Heart left ventricle (tissue), 16 donors: Measurements from ENCODE around the gene HOXA1. TPM values are rescaled to one million over a fixed set of nuclear protein-coding genes. Genes with fewer than 3 reads are reported as not detected.

ENCODE experiments used
- ATAC-seq, 4 donors: fragments of 200-7000 bp; cut with Tn5 transposase; one replicate each; pipeline ENCODE4 v1.9.1; 2020 to 2022; ENCODE audit warnings: moderate library complexity in 4 of 4, mild to moderate bottlenecking in 3 of 4, moderate number of reproducible peaks in 1 of 4
- DNase-seq, 5 donors: peaks; one replicate each; pipeline ENCODE4 v3.0.0-alpha.2; 2020
- H3K27ac ChIP-seq, 12 donors: fragments of 200-600 bp; sonication (generic) in 4 of 12; one replicate each; pipeline versions ENCODE4 v1.5.0 to v1.8.0; 2016 to 2022; ENCODE audit warnings: mild to moderate bottlenecking in 2 of 12
- H3K27me3 ChIP-seq, 9 donors: fragments of 200-600 bp; sonication (generic) in 2 of 9; one replicate each; pipeline versions ENCODE4 v1.5.1 to v1.8.0; 2016 to 2022; ENCODE audit warnings: mild to moderate bottlenecking in 3 of 9
- H3K36me3 ChIP-seq, 9 donors: fragments of 200-600 bp; sonication (generic) in 2 of 9; one replicate each; pipeline versions ENCODE4 v1.5.0 to v1.8.0; 2018 to 2022; ENCODE audit warnings: mild to moderate bottlenecking in 2 of 9
- H3K4me1 ChIP-seq, 12 donors: fragments of 200-600 bp; sonication (generic) in 4 of 12; one replicate each; pipeline versions ENCODE4 v1.5.0 to v1.8.0; 2016 to 2022; ENCODE audit warnings: mild to moderate bottlenecking in 3 of 12
- H3K4me3 ChIP-seq, 12 donors: fragments of 200-600 bp; sonication (generic) in 4 of 12; one replicate each; pipeline versions ENCODE4 v1.5.0 to v1.8.0; 2017 to 2022; ENCODE audit warnings: mild to moderate bottlenecking in 9 of 12, moderate library complexity in 4 of 12
- H3K9me3 ChIP-seq, 12 donors: fragments of 200-600 bp; sonication (generic) in 4 of 12; one replicate each; pipeline versions ENCODE4 v1.5.0 to v1.8.0; 2016 to 2022; ENCODE audit warnings: mild to moderate bottlenecking in 1 of 12
- POLR2A ChIP-seq, 2 donors: fragments of 450-650 bp; IDR thresholded peaks; one replicate each; pipeline ENCODE4 v1.6.1; 2017; ENCODE audit warnings: antibody characterized with exemption in 2 of 2, mild to moderate bottlenecking in 2 of 2, moderate library complexity in 2 of 2
- WGBS, 4 donors: extraction: QIAGEN DNeasy Blood & Tissue Kit in 2 of 4; methylation state at CpG; one replicate each; pipeline versions ENCODE4 v1.1.5 to v1.1.7; 2013 to 2018; 5-methylcytosine and 5-hydroxymethylcytosine counted together
- intact Hi-C, 10 donors: fragments of 100-400 bp; cut with DNase I; formaldehyde crosslinking; loops; one replicate each; pipeline versions ENCODE4 v1.11.1 to v1.14.2; 2022
- polyA plus RNA-seq, 2 donors: library from polyadenylated mRNA; stranded (reverse); fragments of 200-250 nt; gene quantifications; one replicate each; pipeline ENCODE4 v1.2.3, GENCODE V29; 2013
- total RNA-seq, 9 donors: library from RNA; depleted of rRNA in 2 of 9; stranded (reverse); fragments of >200 nt in 2 of 9; fragmentation: NEBNext Ultra II Directional in 3 of 9; extraction: Animal tissue kit (Norgen Biotek cat#: 25700) in 3 of 9; gene quantifications; one replicate each; pipeline versions ENCODE4 v1.1.0 to v1.2.4, GENCODE V29; 2016 to 2023
- TF ChIP-seq, protein P1 (sequence below), 12 donors: fragments of 200-600 bp; sonication (generic) in 4 of 12; IDR thresholded peaks; one replicate each; pipeline versions ENCODE4 v1.5.0 to v1.8.0; 2018 to 2022; ENCODE audit warnings: antibody characterized with exemption in 12 of 12, mild to moderate bottlenecking in 5 of 12
- donor health status: ischemic (EF 13 %, LVEDD 7.1; RV severe dilation, severe dysfunction).
- donor health status: healthy with polysubstance abuse.
- donor health status: DM: no; HTN: yes; CAD: no.
- donor health status: DM: no; HTN: no; CAD: no.
- donor health status: ischemic (EF 25% LVEDD 6.9; RV normal size, moderate dysfunction).
- donor health status: ischemic (EF 25% LVEDD 5.7; RV mildly dilated, moderate dysfunction).
- donor health status: healthy.
- donor health status: DM: yes; HTN: yes; CAD: no.
- donor health status: ischemic (EF 35%, LVEDD 5.7; RV mildly dilated, moderate dysfunction).
- donor health status: nonischemic (EF 11% LVEDD 7.7; RV severe dilation, severe dysfunction).
- donor health status: DM: yes; HTN: yes; CAD: no.
- donor health status: PGD.
- donor health status: ischemic (EF 29% LVEDD 5.4; RV normal size, mild dysfunction).
- donor health status: nonischemic (EF 23%, LVEDD 6.1; RV moderate dilation, normal function).

HOXA1 gene
- total and polyA plus RNA-seq, 11 donors: 0.07 to 0.66 (median 0.36) TPM; not detected in 7

DNA sequence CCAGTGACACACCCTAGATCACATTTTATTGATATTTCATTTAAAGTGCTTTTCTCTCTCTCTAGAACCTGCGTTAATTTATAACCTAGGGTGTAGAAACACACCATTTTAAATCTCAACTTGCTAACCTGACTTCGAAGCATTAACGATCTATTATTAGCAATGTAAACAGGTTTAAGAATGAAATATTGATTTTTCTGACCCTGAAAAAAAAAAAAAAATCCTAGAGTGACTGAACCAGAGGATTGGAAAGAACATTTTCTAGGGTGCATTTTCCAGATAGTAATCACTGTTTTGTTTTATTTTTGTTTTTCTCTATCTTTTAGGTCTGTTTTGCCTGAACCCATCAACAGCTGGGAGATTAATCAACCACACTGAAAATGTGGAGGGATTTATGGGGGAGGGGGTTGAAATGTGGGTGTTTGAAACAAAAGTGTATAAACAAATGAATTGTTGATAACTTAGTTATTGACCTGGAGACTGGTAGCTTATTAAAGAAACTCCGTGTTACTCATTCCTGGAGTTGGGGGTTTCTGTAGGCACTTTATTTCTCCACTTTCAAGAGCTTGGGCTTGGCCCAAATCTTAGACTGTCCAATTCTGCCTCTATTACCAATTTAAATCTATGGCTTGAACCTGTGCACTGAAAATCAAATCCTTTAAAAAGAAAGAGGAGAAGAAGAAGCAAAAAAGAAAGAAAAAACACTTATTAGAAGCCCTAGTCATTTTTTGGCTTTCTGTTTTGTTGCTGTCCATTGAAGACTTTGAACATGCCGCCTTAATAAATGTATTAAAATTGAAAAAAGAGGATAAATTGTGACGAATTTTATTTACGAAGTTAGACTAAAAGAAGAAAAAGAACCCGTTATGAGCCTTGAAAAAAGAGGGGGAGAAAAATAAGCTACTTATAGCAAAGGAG is 3.9 kb upstream of the HOXA1 start:
- peaks cover 0 to 42% (median 15%) of the 10 kb centered on the region in 12 donors for H3K4me1 ChIP-seq
- peak overlapping the region in 1 of 12 donors; percentile 93 for H3K27ac ChIP-seq
- intact Hi-C loops: loop anchor here in 1 of 10 donors (5.0 kb wide), 1 partner anchor 33 kb away; the partner anchor contains the start of gene HOXA4
- no peaks in the 10 kb centered on the region for H3K36me3 ChIP-seq
- no peaks in the 10 kb centered on the region for H3K9me3 ChIP-seq
- H3K4me3 ChIP-seq: peak overlapping the region in 2 of 12 donors; percentile 22 to 65
- ATAC-seq (no peak), DNase-seq (no peak)
- TF ChIP-seq POLR2A (IDR thresholded peaks at IDR 0.05): no peak
- TF ChIP-seq, protein P1, sequence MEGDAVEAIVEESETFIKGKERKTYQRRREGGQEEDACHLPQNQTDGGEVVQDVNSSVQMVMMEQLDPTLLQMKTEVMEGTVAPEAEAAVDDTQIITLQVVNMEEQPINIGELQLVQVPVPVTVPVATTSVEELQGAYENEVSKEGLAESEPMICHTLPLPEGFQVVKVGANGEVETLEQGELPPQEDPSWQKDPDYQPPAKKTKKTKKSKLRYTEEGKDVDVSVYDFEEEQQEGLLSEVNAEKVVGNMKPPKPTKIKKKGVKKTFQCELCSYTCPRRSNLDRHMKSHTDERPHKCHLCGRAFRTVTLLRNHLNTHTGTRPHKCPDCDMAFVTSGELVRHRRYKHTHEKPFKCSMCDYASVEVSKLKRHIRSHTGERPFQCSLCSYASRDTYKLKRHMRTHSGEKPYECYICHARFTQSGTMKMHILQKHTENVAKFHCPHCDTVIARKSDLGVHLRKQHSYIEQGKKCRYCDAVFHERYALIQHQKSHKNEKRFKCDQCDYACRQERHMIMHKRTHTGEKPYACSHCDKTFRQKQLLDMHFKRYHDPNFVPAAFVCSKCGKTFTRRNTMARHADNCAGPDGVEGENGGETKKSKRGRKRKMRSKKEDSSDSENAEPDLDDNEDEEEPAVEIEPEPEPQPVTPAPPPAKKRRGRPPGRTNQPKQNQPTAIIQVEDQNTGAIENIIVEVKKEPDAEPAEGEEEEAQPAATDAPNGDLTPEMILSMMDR (IDR thresholded peaks at IDR 0.05): no peak
- WGBS, 4 donors: 32 to 46% (median 39%) methylated on average over 8 of the region's 8 CpGs
- peaks cover 76 to 100% (median 98%) of the 10 kb centered on the region in 9 donors for H3K27me3 ChIP-seq

DNA sequence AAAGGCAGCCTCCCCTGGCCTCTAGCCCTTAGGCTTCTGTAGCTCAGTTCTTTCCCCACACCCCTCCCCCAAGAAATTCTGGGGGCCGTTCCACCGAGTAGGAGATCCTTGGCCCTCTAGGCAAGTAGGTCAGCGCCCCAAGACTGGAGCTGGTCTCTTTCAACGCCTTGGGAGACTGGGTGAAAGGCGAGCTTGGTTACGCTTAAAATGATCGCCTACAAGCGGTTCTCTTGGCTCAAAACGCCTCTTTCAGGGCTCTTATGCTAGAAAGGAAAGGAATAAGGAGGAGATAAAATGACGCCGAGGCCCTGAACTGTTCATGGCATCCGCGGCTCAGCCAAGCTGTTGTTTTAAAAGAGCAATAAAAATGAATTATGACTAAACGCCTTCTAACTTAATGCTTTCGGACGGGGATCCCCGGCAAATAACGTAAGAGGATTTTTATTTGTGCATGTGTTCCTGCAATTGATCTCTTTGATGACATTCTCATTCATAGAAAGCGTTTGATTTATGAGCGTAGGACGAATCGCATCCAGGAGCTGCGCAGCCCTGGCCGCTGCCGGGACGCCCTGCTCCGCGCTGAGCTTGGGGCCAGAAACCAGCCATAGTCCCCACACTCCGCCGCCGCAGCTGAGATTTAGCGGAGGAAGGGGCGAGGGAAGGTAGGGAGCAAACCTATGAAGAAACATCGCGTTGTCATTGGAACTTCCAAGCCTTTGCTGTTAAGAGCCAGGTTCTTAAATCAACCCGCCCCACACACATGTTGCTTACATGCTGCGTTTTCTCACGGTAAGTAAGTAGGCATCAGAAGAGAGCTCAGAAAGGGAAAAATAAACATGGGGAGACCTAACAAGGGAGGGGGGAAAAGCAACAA is 3.0 kb upstream of the HOXA1 start:
- peak overlapping the region in 10 of 12 donors; percentile 3 to 85 (median 26) for H3K4me3 ChIP-seq
- no peaks in the 10 kb centered on the region for H3K36me3 ChIP-seq
- TF ChIP-seq, protein P1 (IDR thresholded peaks at IDR 0.05): no peak
- no peak for TF ChIP-seq POLR2A (IDR thresholded peaks at IDR 0.05)
- H3K27me3 ChIP-seq: peaks cover 73 to 100% (median 98%) of the 10 kb centered on the region in 9 donors
- H3K9me3 ChIP-seq: no peaks in the 10 kb centered on the region
- ATAC-seq (no peak), DNase-seq (no peak)
- WGBS, 4 donors: 7 to 16% (median 11%) methylated on average over 37 to 38 of the region's 38 CpGs
- intact Hi-C loops: loop anchor here in 1 of 10 donors (5.0 kb wide), 1 partner anchor 33 kb away; the partner anchor contains the start of gene HOXA4
- H3K27ac ChIP-seq: peak overlapping the region in 8 of 12 donors; percentile 9 to 93 (median 57)
- peaks cover 0 to 40% (median 15%) of the 10 kb centered on the region in 12 donors for H3K4me1 ChIP-seq

DNA sequence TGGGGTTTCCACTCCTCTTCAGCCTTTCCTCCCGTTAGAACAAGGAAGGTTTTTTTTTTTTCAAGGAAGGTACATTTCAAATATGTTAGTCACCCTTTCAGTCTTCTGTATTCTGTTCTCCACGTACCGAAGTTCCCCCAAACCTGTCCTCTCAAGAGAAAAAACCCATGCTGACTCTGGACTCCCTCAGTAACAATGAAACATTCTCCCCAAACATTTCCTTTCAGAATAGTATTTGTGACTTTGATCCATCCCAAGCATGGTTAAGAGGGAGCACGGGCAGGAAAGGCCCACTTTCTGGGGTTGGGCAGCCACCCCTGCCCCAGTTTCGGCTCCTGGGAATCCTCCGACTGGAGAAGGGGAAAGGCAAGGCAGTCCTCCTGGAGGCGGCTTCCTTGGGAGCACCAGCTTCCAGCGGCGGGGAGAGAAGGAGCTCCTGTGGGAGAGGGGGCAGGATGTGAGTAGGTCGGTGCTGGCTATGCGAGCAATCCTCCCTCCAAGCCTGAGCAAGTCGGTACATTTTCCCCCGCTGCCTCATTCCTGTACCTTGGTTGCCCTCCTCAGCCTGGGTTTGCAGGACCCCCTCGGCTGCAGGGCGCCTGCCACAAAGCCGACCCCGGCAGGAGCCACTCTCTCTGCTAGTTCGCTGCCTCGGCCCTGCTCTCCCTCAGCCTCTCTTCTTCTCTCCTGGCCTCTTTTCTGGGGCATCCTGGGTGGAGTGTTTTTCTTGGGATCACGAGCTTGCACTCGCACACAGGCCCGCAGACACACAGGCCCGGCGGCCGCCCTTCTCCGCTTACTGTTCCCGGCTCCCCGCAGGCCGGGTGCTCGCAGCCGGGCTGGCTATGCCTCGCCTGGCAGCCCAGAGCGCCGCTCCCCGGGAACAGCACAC is 2.1 kb upstream of the HOXA1 start:
- H3K9me3 ChIP-seq: no peaks in the 10 kb centered on the region
- TF ChIP-seq, protein P1 (IDR thresholded peaks at IDR 0.05): no peak
- no peak for TF ChIP-seq POLR2A (IDR thresholded peaks at IDR 0.05)
- no peak for ATAC-seq
- WGBS, 4 donors: 4 to 7% (median 5%) methylated on average over 34 to 35 of the region's 35 CpGs
- DNase-seq: no peak
- peaks cover 65 to 100% (median 97%) of the 10 kb centered on the region in 9 donors for H3K27me3 ChIP-seq
- H3K27ac ChIP-seq: peak overlapping the region in 8 of 12 donors; percentile 9 to 93 (median 57)
- H3K36me3 ChIP-seq: no peaks in the 10 kb centered on the region
- intact Hi-C loops: loop anchor here in 1 of 10 donors (5.0 kb wide), 1 partner anchor 34 kb away; the partner anchor contains the start of gene HOXA4
- H3K4me1 ChIP-seq: peaks cover 0 to 40% (median 15%) of the 10 kb centered on the region in 12 donors
- H3K4me3 ChIP-seq: peak overlapping the region in 10 of 12 donors; percentile 3 to 85 (median 54)
